ENCODE results near the gene EIPR1.
A peak's percentile ranks its signal among the peaks of the same experiment; 100 is the strongest.

Gene EIPR1

DNA sequence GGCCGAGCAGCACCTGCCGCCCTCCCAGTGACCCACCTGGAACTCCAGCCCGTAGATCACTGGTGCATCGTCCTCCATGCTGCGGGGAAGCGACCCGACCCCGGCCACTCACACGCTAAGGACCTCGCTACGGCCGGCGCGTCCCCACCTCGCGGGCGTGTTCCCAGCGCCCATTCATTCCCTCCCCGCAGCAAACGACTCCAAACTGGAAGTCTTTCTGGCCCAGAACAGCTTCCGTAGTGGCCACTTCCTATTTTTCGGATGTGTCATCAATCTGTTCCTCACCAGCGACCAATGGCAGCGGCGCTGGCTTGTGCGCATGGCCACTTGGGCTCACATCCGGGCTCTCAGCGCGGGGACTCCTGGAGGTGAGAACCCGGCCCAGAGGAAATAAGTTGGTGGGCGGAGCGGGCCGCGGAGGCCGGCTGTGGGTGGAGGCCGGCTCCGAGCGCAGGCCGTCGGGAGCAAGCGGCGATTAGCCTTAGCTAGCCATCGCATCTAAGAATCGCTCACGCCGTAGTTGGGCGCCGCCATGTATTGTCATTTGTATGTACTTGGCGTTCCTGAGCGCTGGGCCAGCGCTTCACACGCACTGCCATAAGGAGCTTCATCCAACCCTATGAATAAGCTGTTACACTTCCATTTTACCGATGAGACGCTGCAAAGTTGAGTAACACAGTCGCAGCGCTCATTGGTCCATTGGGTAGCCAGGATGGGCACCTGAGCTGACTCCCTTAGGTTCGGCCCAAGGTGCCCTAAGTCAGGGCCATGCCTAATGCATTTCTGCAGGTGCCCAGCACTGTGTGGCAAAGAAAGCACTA, at the start of gene EIPR1:
TSS of gene EIPR1 (minus strand) at position 207 of the 821 bp plus-strand sequence. CDS start at position 78, 129 bp downstream.
- DNase-seq: peak; percentile 96

GRCh38 chr2:3427272-3427671, 49.7 kb upstream of the EIPR1 start:
- DNase-seq: no peak

DNA sequence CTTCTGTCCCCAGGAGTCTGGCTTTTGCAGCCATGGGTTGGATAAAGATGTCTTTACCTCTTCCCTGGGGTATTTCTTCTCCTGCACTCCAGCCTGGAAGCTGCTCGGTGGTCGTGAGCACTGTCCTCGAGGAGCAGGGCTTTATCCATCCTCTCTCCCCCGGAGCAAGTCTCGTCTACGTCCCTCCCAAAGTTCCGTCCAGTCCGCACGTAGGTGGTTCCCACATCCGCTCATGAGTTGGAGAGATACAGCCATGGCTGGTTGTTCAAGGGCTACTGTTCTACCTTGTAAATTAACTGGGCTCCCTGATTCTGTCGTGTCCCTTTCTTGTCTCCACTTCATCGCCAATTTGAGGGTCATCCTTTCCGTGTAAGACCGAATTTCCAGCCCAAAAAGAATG, 49.0 kb upstream of the EIPR1 start:
- no peak for DNase-seq

GRCh38 chr2:3424171-3424795, 46.7 kb upstream of the EIPR1 start:
- DNase-seq: no peak

- DNase-seq: peak; percentile 95
Observed at GRCh38 chr2:3423492-3424170, 46.0 kb upstream of the EIPR1 start.

DNA sequence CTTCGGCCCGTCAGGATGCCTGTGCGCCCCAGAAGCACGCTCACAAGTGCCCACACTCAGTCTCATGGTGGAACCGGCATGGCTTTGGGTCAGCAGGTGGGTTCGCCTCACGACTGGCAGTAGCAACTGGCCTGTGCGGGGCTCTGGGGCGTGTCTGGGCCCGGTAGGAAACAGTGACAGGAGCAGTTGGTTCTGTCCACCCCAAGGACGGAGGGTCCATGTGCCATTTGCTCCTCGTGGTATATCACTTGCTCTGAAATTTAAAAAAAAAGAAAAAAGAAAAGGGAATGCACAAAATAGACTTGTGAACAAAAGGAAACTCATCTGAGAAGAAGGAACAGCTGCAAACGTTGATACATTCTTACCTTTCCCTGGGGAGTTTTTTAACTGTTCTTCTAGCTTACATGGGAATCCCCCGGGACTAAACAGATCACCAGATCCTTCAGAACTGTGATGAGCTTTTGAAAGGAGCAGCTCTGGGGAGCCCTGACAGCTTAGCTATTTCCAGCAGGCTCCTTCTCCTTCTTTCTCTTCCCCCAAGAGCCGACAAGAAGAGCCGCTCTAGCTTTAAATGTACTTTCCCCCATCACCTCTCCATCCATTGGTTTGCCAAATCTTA, 44.7 kb upstream of the EIPR1 start:
- no peak for DNase-seq

GRCh38 chr2:3421580-3421979, 44.0 kb upstream of the EIPR1 start:
- DNase-seq: no peak

DNA sequence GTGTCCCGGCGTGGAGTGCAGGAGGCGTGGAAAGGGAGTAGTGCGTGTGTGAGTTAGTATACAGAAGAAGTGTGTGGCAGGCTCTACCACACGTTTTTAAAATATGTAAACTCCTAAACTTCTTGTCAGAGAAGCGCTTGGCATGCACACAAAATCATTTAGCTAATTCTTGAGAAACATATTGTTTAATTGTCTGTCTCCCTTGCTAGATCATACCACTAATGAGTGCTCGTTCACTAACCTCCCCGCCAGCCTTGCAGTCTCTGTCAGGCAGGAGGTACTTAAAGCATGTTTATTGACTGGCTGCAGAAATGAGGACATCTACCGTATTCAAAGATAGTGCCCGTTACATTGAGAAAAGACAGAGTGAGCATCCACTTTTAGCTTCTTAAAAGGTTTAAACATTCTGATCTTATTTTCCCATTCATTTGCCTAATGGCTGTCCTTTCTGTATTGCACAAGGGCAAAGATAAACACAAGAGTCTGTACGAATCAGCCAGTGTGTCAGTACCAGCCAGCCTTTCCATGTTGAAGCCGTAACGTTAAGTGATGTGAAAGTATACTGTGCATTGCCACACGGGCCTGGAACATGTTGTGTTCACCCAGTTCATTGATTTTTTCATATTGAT, 43.3 kb upstream of the EIPR1 start:
- no peak for DNase-seq

DNA sequence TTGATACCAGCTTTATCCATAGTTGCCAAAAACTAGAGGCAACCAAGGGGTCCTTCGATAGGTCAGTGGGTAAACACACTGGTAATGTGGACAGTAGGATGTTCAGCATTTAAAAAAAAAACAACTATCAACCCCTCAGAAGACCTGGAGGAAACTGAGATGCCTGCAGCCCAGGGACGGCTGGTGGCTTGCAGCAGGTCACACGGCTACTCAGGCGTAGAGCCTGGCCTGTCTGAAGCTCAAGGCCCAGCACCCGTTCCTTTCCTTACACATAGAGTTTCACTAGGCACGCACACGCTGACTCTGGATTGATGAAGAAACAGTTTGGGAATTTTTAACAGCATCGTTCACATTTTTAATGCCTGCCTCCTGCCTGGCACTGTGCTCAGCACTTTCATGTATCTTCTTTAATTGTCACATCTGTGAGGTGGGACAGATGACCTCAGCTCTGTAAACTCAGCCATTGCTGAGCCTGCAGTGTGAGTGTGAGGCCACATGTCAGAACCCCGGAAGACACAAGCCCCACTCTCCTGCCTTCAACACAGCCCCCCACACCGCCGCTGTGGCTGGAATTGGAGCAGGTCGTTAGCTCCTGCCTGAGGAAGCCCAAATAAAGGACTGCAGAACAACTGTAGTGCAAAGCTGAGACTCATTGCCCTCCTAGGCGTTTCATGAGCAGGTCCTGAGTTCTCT, 42.6 kb upstream of the EIPR1 start:
- no peak for DNase-seq

- no peak for DNase-seq
Observed at GRCh38 chr2:3418766-3419404, 41.3 kb upstream of the EIPR1 start.

- DNase-seq: no peak
Observed at GRCh38 chr2:3414133-3414860, 36.7 kb upstream of the EIPR1 start.

DNA sequence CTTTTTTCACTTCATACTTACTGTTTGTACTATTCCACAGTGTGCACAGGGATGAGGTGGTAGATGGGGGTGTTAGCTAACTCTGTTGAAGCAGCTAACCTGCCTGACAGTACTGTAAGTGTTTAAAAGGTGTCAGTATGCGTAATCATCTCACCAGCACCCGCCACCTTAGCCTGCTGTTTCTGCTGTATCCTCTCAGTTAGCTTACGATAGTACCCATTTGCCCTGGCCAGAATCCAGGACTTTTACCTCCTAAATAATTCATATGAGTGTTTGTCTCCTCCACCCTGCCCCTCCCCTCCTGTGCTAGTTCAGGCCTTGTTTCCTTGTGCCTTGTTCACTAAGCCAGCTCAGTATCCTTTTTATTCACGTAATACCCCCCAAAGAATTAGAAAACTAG, 36.1 kb upstream of the EIPR1 start:
- no peak for DNase-seq

DNA sequence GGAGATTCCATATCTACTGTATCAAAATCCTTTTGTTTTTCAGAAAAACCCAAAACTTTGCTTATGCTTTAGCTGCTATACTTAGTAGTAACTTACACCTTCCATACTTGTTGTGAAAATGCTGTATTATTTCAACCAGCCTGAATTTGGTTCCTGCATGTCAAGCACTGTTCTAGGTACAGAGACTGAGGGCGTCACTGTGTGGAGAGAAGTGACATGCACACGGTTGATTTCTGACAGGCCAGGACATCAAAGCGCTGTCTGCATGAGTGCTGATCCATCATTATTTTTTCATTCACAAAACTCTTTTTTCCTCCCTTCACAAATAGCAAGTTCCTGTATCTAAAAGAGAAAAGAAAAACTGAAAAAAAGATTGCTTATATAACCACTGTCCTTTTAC, 33.5 kb upstream of the EIPR1 start:
- no peak for DNase-seq

- no peak for DNase-seq
Observed at GRCh38 chr2:3409627-3410170, 32.1 kb upstream of the EIPR1 start.

DNA sequence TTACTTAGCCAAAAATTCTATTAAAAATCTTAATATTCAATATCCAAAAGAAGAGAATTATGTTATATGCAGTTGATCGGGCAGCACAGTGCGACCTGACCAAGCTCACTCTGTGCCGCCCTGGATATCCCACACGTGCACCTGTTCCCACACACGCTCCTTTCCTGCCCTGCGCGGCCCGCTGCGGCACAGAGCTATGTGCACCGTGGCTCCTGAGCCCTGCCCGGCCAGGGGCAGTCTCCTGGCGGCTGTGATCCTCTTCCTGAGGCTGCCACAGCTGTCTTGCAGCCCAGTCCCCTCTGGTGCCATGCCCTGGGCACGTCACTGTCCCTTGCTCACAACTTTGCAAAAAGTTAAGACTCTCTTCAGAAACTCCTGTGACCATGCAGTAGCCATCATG, 31.2 kb upstream of the EIPR1 start:
- DNase-seq: no peak

- DNase-seq: no peak
Observed at GRCh38 chr2:3406501-3406900, 28.9 kb upstream of the EIPR1 start.

DNA sequence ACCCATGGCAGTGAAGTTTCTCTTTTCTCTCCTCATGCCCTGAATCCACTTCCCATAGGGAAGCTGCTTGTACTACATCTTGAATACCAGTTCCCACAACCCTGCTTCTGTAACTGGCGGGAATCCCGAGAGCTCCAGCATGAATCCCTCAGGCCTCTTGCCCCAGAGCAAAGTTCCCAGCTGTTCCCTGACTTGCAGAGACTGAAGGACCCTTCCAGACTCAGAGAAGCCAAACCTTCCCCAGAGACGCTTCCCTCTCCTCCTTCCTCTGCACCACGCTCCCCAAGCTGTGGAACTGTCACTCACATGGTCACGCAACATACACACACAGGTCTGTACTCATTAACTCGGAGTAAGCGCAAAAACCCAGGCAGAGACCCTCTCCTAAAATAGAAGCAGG, 28.3 kb upstream of the EIPR1 start:
- DNase-seq: no peak

DNA sequence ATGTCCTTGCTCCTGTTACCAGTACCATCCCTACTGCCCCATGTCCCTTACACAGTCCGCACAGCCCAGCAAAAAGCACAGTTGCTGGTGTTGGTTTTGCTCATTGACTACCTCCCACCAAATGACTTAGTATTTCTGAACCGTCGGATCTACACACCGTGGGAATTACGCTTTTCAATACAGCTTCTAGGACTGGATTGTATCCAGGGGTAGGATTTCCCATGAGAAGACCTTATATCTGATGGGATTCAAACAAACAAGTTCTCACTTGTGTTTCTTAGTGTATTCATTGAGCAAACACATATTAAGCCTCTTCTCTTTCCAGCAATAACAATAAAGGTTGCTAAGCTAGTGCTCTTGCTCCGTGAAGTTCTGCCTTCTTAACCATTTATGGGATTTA, 27.7 kb upstream of the EIPR1 start:
- no peak for DNase-seq

DNA sequence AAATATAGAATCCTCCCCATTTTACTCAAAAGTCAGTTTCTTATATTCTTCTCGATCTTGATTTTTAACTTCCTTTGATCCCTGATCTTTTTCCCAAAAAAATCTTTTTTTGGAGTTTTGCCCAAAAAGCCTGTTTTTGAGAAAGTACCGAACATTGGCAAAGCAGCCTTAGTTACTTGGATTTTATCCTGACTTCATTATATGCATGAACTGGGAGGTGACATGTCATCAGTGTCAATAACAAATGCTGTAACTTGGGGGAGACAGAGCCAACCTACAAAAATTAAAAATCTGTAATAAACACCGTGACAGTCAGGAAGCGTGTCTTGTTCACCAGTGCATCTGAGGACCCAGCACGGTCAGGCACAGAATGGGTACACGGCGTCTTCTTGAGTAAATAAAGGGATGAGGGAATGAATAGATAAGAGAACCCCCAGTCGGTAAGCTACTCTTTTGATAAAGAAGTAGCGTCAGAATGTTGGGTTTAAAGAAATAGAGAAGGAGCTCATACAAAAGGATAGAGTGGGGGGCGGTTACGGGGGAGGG, 26.8 kb upstream of the EIPR1 start:
- DNase-seq: no peak

- DNase-seq: no peak
Observed at GRCh38 chr2:3403587-3404334, 26.1 kb upstream of the EIPR1 start.

Data from activated CD8-positive, alpha-beta memory T cell treated with anti-CD3 and anti-CD28 coated beads, Interleukin-2, amount 50 U/mL, for 48 hours (primary cell).